Stimulated activated CD8-positive, alpha-beta memory T cell treated with anti-CD3 and anti-CD28 coated beads, Interleukin-7, amount 100 ng/mL, for 24 hours (primary cell): ENCODE results near the gene S100A8.
"Not testable (repeated sequence)": the region's sequence is repeated elsewhere in the genome, so short reads cannot be mapped to it uniquely, and the experiment has no call there.

ENCODE experiments used
- DNase-seq: peaks from one replicate; pipeline ENCODE4 v3.0.0-alpha.2; 2020; ENCODE audit warnings: low read depth

S100A8 gene

GRCh38 chr1:153347856-153348255 is 43.0 kb downstream of the S100A8 start:
- no peak for DNase-seq

- not testable (repeated sequence) for DNase-seq
These were observed 43.8 kb downstream of the S100A8 start for GRCh38 chr1:153347049-153347448.

- DNase-seq: no peak
These were observed 44.7 kb downstream of the S100A8 start for GRCh38 chr1:153346077-153346723.

GRCh38 chr1:153345187-153346076 is 45.4 kb downstream of the S100A8 start:
- no peak for DNase-seq

DNA sequence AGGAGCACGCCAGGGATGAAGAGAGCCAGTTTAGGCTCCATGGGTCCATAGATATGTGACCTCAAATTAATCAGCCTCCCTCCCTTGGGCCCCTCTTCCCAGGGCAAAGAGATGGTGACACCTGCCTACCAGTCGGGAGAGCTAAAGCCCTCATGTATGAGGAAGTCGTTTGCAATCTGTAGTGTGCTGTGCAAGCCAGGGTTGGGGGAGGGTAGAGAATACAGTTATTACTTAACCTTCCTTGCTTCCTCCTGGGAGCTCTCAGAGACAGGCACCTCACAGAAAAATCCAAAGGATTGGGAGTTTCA is 46.2 kb downstream of the S100A8 start:
- no peak for DNase-seq

- DNase-seq: no peak
These were observed 46.8 kb downstream of the S100A8 start for GRCh38 chr1:153343811-153344717.

GRCh38 chr1:153343040-153343681 is 47.7 kb downstream of the S100A8 start:
- DNase-seq: no peak

DNA sequence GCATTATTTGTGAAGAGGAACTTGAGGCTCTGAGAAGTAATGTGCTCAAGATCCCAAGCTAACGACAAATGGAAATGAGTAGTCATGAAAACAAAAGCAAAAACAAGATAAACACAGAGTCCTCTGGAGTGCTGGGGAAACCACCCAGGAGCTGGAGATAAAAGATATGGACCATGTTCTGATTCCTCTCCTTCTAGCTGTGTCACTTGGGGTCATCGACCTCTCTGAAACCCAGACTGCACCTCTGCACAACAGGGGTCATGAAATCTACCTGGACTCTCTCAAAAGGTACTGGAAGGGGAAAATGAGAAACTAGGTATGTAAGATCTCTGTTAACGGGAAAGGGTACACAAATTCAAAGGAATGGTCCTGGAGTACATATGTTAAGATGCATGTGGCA is 48.7 kb downstream of the S100A8 start:
- DNase-seq: no peak

- no peak for DNase-seq
These were observed 49.4 kb downstream of the S100A8 start for GRCh38 chr1:153341431-153341934.

- DNase-seq: no peak
These were observed 50.5 kb downstream of the S100A8 start for GRCh38 chr1:153340356-153340755.
